ENCODE data around the gene CHRDL1.

DNA sequence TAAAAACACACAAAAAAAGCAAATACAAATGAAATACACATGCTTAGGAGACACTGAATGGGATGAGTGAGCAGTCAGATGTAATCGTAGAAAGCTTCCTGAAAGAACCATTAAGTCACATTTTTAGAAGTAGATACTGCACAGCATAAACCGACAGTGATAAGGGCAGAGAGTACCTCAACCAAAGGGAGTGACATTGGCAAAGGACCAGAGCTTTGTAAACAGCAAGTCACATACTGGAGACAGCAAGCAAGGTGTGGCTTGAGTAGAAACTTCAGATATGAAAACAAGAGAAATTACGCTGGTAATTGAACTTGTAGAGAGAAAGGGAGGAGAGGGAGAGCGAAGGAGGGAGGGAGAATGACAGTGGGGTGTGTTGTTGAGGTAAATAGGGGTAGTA, 92.0 kb downstream of the CHRDL1 start:
- TF ChIP-seq EP300 (IDR thresholded peaks at IDR 0.05) (no peak), CTCF (IDR thresholded peaks at IDR 0.05) (no peak)
